GM18909 (cell line): Measurements from ENCODE around the gene RNF123.

Experiments
- ATAC-seq: cut with Tn5 transposase; IDR thresholded peaks from one replicate; pipeline ENCODE4 v1.9.1; 2021; ENCODE audit warnings: mild to moderate bottlenecking; ENCODE audit not compliant: unreplicated experiment, poor library complexity

Gene RNF123

GRCh38 chr3:49657208-49657915, 32.0 kb upstream of the RNF123 start:
- ATAC-seq = no peak

- no peak for ATAC-seq
Observed at GRCh38 chr3:49658711-49659110, 30.6 kb upstream of the RNF123 start.

GRCh38 chr3:49659756-49660155, 29.6 kb upstream of the RNF123 start:
- no peak for ATAC-seq

GRCh38 chr3:49661281-49661680, 28.1 kb upstream of the RNF123 start:
- ATAC-seq = no peak

GRCh38 chr3:49662021-49662420, 27.3 kb upstream of the RNF123 start:
- no peak for ATAC-seq

- no peak for ATAC-seq
Observed at GRCh38 chr3:49662720-49663413, 26.5 kb upstream of the RNF123 start.

- ATAC-seq = no peak
Observed at GRCh38 chr3:49663831-49664230, 25.5 kb upstream of the RNF123 start.

- no peak for ATAC-seq
Observed at GRCh38 chr3:49664300-49664699, 25.1 kb upstream of the RNF123 start.

- no peak for ATAC-seq
Observed at GRCh38 chr3:49665822-49666519, 23.4 kb upstream of the RNF123 start.

- ATAC-seq = no peak
Observed at GRCh38 chr3:49666592-49666991, 22.8 kb upstream of the RNF123 start.

- no peak for ATAC-seq
Observed at GRCh38 chr3:49667701-49668413, 21.5 kb upstream of the RNF123 start.

GRCh38 chr3:49668414-49668797, 21.0 kb upstream of the RNF123 start:
- no peak for ATAC-seq

- ATAC-seq = no peak
Observed at GRCh38 chr3:49668861-49669260, 20.5 kb upstream of the RNF123 start.

- ATAC-seq = no peak
Observed at GRCh38 chr3:49669352-49669751, 20.0 kb upstream of the RNF123 start.

GRCh38 chr3:49670940-49671290, 18.4 kb upstream of the RNF123 start:
- no peak for ATAC-seq

- ATAC-seq = no peak
Observed at GRCh38 chr3:49671291-49672288, 17.8 kb upstream of the RNF123 start.

- ATAC-seq = no peak
Observed at GRCh38 chr3:49673121-49673714, 16.1 kb upstream of the RNF123 start.

- ATAC-seq = peak; percentile 79
Observed at GRCh38 chr3:49673715-49674496, 15.5 kb upstream of the RNF123 start, which contains the start of gene APEH. APEH (plus strand) TSS chr3:49674351; CDS start chr3:49674402, 51 bp downstream.
